MCF 10A (cell line): ENCODE data around the gene CBARP. TPM values are rescaled to one million over a fixed set of nuclear protein-coding genes. Genes with fewer than 3 reads are reported as not detected.

ENCODE experiments used
- BruUV-seq: library from RNA; stranded (reverse); fragments of 400-500 nt; replicated peaks from 2 replicates; lab custom pipeline; 2021; lab: Mats Ljungman, UMichigan
- CTCF ChIA-PET: fragments of 300-600 bp; sonication (Branson Sonifier 250); formaldehyde crosslinking; extraction: SDS; loops from one replicate; lab custom pipeline; 2021; ENCODE audit warnings: antibody characterized with exemption, inconsistent platforms; lab: Yijun Ruan, JAX
- POLR2A ChIA-PET: fragments of 300-600, 350-650 bp; sonication (Branson Sonifier 250); formaldehyde crosslinking; extraction: SDS; loops from one replicate; lab custom pipeline; 2020; ENCODE audit warnings: antibody characterized with exemption, inconsistent platforms; lab: Yijun Ruan, JAX
- DNase-seq: peaks from one replicate; pipeline ENCODE4 v3.0.0-alpha.2; 2018; ENCODE audit not compliant: unreplicated experiment
- H3K27ac Mint-ChIP-seq: one replicate; pipeline ENCODE4 v1.8.0; 2022; ENCODE audit warnings: mild to moderate bottlenecking, low read depth, mixed read lengths; ENCODE audit not compliant: unreplicated experiment
- H3K27me3 Mint-ChIP-seq: one replicate; pipeline ENCODE4 v1.8.0; 2022; ENCODE audit warnings: mixed read lengths; ENCODE audit not compliant: insufficient read depth, unreplicated experiment
- H3K36me3 Mint-ChIP-seq: one replicate; pipeline ENCODE4 v1.8.0; 2022; ENCODE audit warnings: mild to moderate bottlenecking, moderate library complexity, mixed read lengths; ENCODE audit not compliant: insufficient read depth, unreplicated experiment
- H3K4me1 Mint-ChIP-seq: one replicate; pipeline ENCODE4 v1.8.0; 2022; ENCODE audit warnings: mixed read lengths; ENCODE audit not compliant: insufficient read depth, unreplicated experiment
- H3K4me3 Mint-ChIP-seq: one replicate; pipeline ENCODE4 v1.8.0; 2022; ENCODE audit warnings: mild to moderate bottlenecking, moderate library complexity, mixed read lengths; ENCODE audit not compliant: unreplicated experiment
- H3K9me3 Mint-ChIP-seq: one replicate; pipeline ENCODE4 v1.8.0; 2022; ENCODE audit warnings: mixed read lengths; ENCODE audit not compliant: unreplicated experiment
- CTCF ChIP-seq: fragments of 200-600 bp; IDR thresholded peaks from one replicate; pipeline ENCODE4 v1.8.0; 2022; ENCODE audit warnings: antibody characterized with exemption, mild to moderate bottlenecking; ENCODE audit not compliant: unreplicated experiment
- intact Hi-C: fragments of 100-400 bp; cut with micrococcal nuclease; formaldehyde crosslinking; loops from 2 replicates; pipeline ENCODE4 v1.14.1; 2022
- total RNA-seq: library from RNA; stranded (reverse); gene quantifications from 2 replicates; pipeline ENCODE4 v1.2.3, GENCODE V29; 2022

CBARP gene
- total RNA-seq, 1 experiment from 2014 or later = 7.0 TPM

- Mint-ChIP-seq H3K27me3 (no peaks in the 10 kb centered on the region), H3K4me1 (peaks cover 14% of the 10 kb centered on the region), H3K9me3 (no peaks in the 10 kb centered on the region), H3K27ac (no peak overlapping the region), H3K36me3 (peaks cover 5% of the 10 kb centered on the region), H3K4me3 (no peak overlapping the region)
- CTCF ChIA-PET = no interaction called here
- no peak for TF ChIP-seq CTCF
- intact Hi-C loops = no loop called here
- DNase-seq = no peak
- BruUV-seq = no TSS peak
- POLR2A ChIA-PET = no interaction called here
Observed at GRCh38 chr19:1234051-1234954, 3.5 kb downstream of the CBARP start.

GRCh38 chr19:1233115-1233667 is 4.6 kb downstream of the CBARP start:
- DNase-seq = no peak
- ChIA-PET CTCF (interaction anchor here (0.6 kb wide), 1 partner anchor 11 kb away, joined by 5 read pairs; no protein-coding TSS in a partner anchor), POLR2A (interaction anchor here (1.0 kb wide), 2 partner anchors 16 to 19 kb away, joined by 3 to 4 read pairs; no protein-coding TSS in a partner anchor)

GRCh38 chr19:1232652-1233072 is 5.1 kb downstream of the CBARP start:
- peaks cover 14% of the 10 kb centered on the region for H3K4me1 Mint-ChIP-seq
- TF ChIP-seq CTCF = no peak
- ChIA-PET CTCF (interaction anchor here (0.5 to 0.7 kb wide), 4 partner anchors 12 to 81 kb away, joined by 3 to 5 read pairs (median 4); no protein-coding TSS in a partner anchor), POLR2A (interaction anchor here (0.6 to 1.0 kb wide), 3 partner anchors 16 to 129 kb away, joined by 3 to 4 read pairs (median 4); partner anchors contain the start of gene GPX4)
- peak overlapping the region; percentile 27 for H3K27ac Mint-ChIP-seq
- H3K4me3 Mint-ChIP-seq = no peak overlapping the region
- no TSS peak for BruUV-seq
- DNase-seq = no peak
- H3K27me3 Mint-ChIP-seq = no peaks in the 10 kb centered on the region
- H3K36me3 Mint-ChIP-seq = peaks cover 5% of the 10 kb centered on the region
- intact Hi-C loops = no loop called here
- H3K9me3 Mint-ChIP-seq = no peaks in the 10 kb centered on the region

More at GRCh38 chr19:1233115-1233667, 4.6 kb downstream of the CBARP start:
- no peak for TF ChIP-seq CTCF
- no TSS peak for BruUV-seq
- intact Hi-C loops = no loop called here
- no peaks in the 10 kb centered on the region for H3K9me3 Mint-ChIP-seq
- peaks cover 5% of the 10 kb centered on the region for H3K36me3 Mint-ChIP-seq
- H3K27me3 Mint-ChIP-seq = no peaks in the 10 kb centered on the region
- H3K4me1 Mint-ChIP-seq = peaks cover 14% of the 10 kb centered on the region
- H3K4me3 Mint-ChIP-seq = no peak overlapping the region
- H3K27ac Mint-ChIP-seq = no peak overlapping the region
